ENCODE data around the gene CNST. TPM values are rescaled to one million over a fixed set of nuclear protein-coding genes. Genes with fewer than 3 reads are reported as not detected.

The CNST gene
- total and polyA plus RNA-seq, 9 of the 15 experiments (the other 6 are each of a cell fraction or from before 2014, with no cell fraction given): 17.0 to 55.3 (median 30.8) TPM

- FAIRE-seq (no peak), ATAC-seq (no peak), DNase-seq (ENCODE audit: extremely low read depth in 1 of 4, low spot score in 3 of 4) (no peak)
- TF ChIP-seq ARID3A (IDR thresholded peaks at IDR 0.05; ENCODE audit: borderline replicate concordance, low read depth, low read length) (no peak), YBX1 (IDR thresholded peaks at IDR 0.05) (no peak), SREBF2 (CRISPR knock-in tag; IDR thresholded peaks at IDR 0.05) (no peak), ZEB2 (IDR thresholded peaks at IDR 0.05) (no peak), NUFIP1 (IDR thresholded peaks at IDR 0.05; ENCODE audit: partially characterized antibody) (no peak), TFE3 (CRISPR knock-in tag; IDR thresholded peaks at IDR 0.05) (no peak), TFAP4 (CRISPR knock-in tag; IDR thresholded peaks at IDR 0.05; ENCODE audit: borderline replicate concordance) (no peak)
- TF ChIP-seq, protein P1, sequence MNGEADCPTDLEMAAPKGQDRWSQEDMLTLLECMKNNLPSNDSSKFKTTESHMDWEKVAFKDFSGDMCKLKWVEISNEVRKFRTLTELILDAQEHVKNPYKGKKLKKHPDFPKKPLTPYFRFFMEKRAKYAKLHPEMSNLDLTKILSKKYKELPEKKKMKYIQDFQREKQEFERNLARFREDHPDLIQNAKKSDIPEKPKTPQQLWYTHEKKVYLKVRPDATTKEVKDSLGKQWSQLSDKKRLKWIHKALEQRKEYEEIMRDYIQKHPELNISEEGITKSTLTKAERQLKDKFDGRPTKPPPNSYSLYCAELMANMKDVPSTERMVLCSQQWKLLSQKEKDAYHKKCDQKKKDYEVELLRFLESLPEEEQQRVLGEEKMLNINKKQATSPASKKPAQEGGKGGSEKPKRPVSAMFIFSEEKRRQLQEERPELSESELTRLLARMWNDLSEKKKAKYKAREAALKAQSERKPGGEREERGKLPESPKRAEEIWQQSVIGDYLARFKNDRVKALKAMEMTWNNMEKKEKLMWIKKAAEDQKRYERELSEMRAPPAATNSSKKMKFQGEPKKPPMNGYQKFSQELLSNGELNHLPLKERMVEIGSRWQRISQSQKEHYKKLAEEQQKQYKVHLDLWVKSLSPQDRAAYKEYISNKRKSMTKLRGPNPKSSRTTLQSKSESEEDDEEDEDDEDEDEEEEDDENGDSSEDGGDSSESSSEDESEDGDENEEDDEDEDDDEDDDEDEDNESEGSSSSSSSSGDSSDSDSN (IDR thresholded peaks at IDR 0.05; ENCODE audit: borderline replicate concordance in 1 of 2, low read depth in 2 of 2, low read length in 2 of 2): no peak
- TF ChIP-seq, protein P2, sequence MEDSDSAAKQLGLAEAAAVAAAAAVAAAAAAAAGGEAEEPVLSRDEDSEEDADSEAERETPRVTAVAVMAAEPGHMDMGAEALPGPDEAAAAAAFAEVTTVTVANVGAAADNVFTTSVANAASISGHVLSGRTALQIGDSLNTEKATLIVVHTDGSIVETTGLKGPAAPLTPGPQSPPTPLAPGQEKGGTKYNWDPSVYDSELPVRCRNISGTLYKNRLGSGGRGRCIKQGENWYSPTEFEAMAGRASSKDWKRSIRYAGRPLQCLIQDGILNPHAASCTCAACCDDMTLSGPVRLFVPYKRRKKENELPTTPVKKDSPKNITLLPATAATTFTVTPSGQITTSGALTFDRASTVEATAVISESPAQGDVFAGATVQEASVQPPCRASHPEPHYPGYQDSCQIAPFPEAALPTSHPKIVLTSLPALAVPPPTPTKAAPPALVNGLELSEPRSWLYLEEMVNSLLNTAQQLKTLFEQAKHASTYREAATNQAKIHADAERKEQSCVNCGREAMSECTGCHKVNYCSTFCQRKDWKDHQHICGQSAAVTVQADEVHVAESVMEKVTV (CRISPR knock-in tag; IDR thresholded peaks at IDR 0.05): no peak
- TF ChIP-seq, protein P3, sequence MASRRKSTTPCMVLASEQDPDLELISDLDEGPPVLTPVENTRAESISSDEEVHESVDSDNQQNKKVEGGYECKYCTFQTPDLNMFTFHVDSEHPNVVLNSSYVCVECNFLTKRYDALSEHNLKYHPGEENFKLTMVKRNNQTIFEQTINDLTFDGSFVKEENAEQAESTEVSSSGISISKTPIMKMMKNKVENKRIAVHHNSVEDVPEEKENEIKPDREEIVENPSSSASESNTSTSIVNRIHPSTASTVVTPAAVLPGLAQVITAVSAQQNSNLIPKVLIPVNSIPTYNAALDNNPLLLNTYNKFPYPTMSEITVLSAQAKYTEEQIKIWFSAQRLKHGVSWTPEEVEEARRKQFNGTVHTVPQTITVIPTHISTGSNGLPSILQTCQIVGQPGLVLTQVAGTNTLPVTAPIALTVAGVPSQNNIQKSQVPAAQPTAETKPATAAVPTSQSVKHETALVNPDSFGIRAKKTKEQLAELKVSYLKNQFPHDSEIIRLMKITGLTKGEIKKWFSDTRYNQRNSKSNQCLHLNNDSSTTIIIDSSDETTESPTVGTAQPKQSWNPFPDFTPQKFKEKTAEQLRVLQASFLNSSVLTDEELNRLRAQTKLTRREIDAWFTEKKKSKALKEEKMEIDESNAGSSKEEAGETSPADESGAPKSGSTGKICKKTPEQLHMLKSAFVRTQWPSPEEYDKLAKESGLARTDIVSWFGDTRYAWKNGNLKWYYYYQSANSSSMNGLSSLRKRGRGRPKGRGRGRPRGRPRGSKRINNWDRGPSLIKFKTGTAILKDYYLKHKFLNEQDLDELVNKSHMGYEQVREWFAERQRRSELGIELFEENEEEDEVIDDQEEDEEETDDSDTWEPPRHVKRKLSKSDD (conservative IDR thresholded peaks at IDR 0.05; ENCODE audit: low read length): no peak
- H3K4me1 ChIP-seq (replicated peaks in 1 of 2; ENCODE audit: control insufficient read depth in 2 of 2, insufficient read depth in 2 of 2, low read length in 2 of 2): peaks cover 0 to 9% of the 10 kb centered on the region in 2 experiments; a peak in 2 of 5 replicates
- H3K9ac ChIP-seq (ENCODE audit: insufficient read depth in 1 of 2, low read depth in 2 of 2, low read length in 2 of 2): no peak overlapping the region
- no peaks in the 10 kb centered on the region for H3K9me1 ChIP-seq (ENCODE audit: control insufficient read depth, insufficient read depth, low read length)
- no peak overlapping the region for H3K27ac ChIP-seq (ENCODE audit: extremely low read depth, low read depth, low read length)
- WGBS (ENCODE audit: insufficient coverage, low coverage, missing lambda C conversion rate): 23% methylated on average over 4 of the region's 4 CpGs
- BruUV-seq (replicated peaks): no TSS peak
- H3K4me2 ChIP-seq (ENCODE audit: insufficient read depth, low read length): no peak overlapping the region
- H3K36me3 ChIP-seq (ENCODE audit: control insufficient read depth, insufficient read depth, low read length): no peaks in the 10 kb centered on the region
- H3K79me2 ChIP-seq (ENCODE audit: control insufficient read depth, insufficient read depth, low read length): no peaks in the 10 kb centered on the region
- in situ Hi-C loops (cut with MboI): no loop called here
- no peak overlapping the region for H3K4me3 ChIP-seq
- intact Hi-C loops (cut with micrococcal nuclease): no loop called here
- ChIA-PET POLR2A (no interaction called here), CTCF (ENCODE audit: low intra/inter-chr PET ratio) (no interaction called here)
- peaks cover 7% of the 10 kb centered on the region for H3K9me3 ChIP-seq (replicated peaks; ENCODE audit: control insufficient read depth, insufficient read depth, low read depth, low read length)
- H4K20me1 ChIP-seq (replicated peaks; ENCODE audit: control insufficient read depth, insufficient read depth, low read length): no peaks in the 10 kb centered on the region
- peaks cover 0 to 17% of the 10 kb centered on the region in 2 experiments; a peak in 2 of 5 replicates for H3K27me3 ChIP-seq (ENCODE audit: control insufficient read depth in 2 of 2, insufficient read depth in 2 of 2, low read length in 2 of 2)
- H2AFZ ChIP-seq (ENCODE audit: low read depth, low read length): no peak overlapping the region
These were observed 39.9 kb upstream of the CNST start for GRCh38 chr1:246526380-246526779.

Measured in K562 (cell line).